HepG2 (cell line): ENCODE measurements around the gene DOC2A. TPM values are rescaled to one million over a fixed set of nuclear protein-coding genes. Genes with fewer than 3 reads are reported as not detected.

Experiments used
- BRCA1 ChIP-seq: sonication (generic); formaldehyde crosslinking; IDR thresholded peaks from 2 replicates; pipeline ENCODE4 v1.4.0; 2020; ENCODE audit warnings: missing genetic modification reagents
- CC2D1A ChIP-seq: sonication (generic); formaldehyde crosslinking; IDR thresholded peaks from 2 replicates; pipeline ENCODE4 v1.8.1; 2023; ENCODE audit warnings: mild to moderate bottlenecking, missing genetic modification reagents
- FOXO1 ChIP-seq: sonication (generic); formaldehyde crosslinking; IDR thresholded peaks from 2 replicates; pipeline ENCODE4 v1.4.0; 2020; ENCODE audit warnings: missing genetic modification reagents
- HOXA9 ChIP-seq: sonication (generic); formaldehyde crosslinking; IDR thresholded peaks from 2 replicates; pipeline ENCODE4 v1.8.1; 2022; ENCODE audit warnings: missing genetic modification reagents, mild to moderate bottlenecking, moderate library complexity, borderline replicate concordance
- IRX3 ChIP-seq: sonication (generic); formaldehyde crosslinking; IDR thresholded peaks from 2 replicates; pipeline ENCODE4 v1.8.1; 2023; ENCODE audit warnings: mild to moderate bottlenecking, low read depth, missing genetic modification reagents, borderline replicate concordance
- MATR3 ChIP-seq: sonication (generic); formaldehyde crosslinking; IDR thresholded peaks from 2 replicates; pipeline ENCODE4 v1.4.0; 2020; ENCODE audit warnings: missing genetic modification reagents
- MEIS2 ChIP-seq: sonication (generic); formaldehyde crosslinking; IDR thresholded peaks from 2 replicates; pipeline ENCODE4 v1.9.0; 2021; ENCODE audit warnings: mild to moderate bottlenecking, missing genetic modification reagents
- NBN ChIP-seq: fragments of 450-650 bp; conservative IDR thresholded peaks from 2 replicates; pipeline ENCODE4 v1.6.1; 2017
- PATZ1 ChIP-seq: sonication (generic); formaldehyde crosslinking; IDR thresholded peaks from 2 replicates; pipeline ENCODE4 v1.4.0; 2020; ENCODE audit warnings: missing genetic modification reagents
- PLSCR1 ChIP-seq: sonication (generic); formaldehyde crosslinking; IDR thresholded peaks from 2 replicates; pipeline ENCODE4 v1.5.0; 2020; ENCODE audit warnings: missing genetic modification reagents, mild to moderate bottlenecking, borderline replicate concordance
- PRDM4 ChIP-seq: sonication (generic); formaldehyde crosslinking; IDR thresholded peaks from 2 replicates; pipeline ENCODE4 v1.9.0; 2021; ENCODE audit warnings: missing genetic modification reagents, borderline replicate concordance
- SPEN ChIP-seq: sonication (generic); formaldehyde crosslinking; IDR thresholded peaks from 2 replicates; pipeline ENCODE4 v1.5.1; 2020; ENCODE audit warnings: low read depth, mild to moderate bottlenecking, missing genetic modification reagents
- TAF1 ChIP-seq: sonication (generic); formaldehyde crosslinking; IDR thresholded peaks from 2 replicates; pipeline ENCODE4 v1.4.0; 2020; ENCODE audit warnings: missing genetic modification reagents
- ZNF333 ChIP-seq: sonication (generic); formaldehyde crosslinking; IDR thresholded peaks from 2 replicates; pipeline ENCODE4 v1.4.0; 2020; ENCODE audit warnings: mild to moderate bottlenecking, missing genetic modification reagents, borderline replicate concordance
- ZNF570 ChIP-seq: sonication (generic); formaldehyde crosslinking; IDR thresholded peaks from 2 replicates; pipeline ENCODE4 v1.4.0; 2020; ENCODE audit warnings: mild to moderate bottlenecking, missing genetic modification reagents, borderline replicate concordance
- ZNF703 ChIP-seq: sonication (generic); formaldehyde crosslinking; IDR thresholded peaks from 2 replicates; pipeline ENCODE4 v1.5.1; 2020; ENCODE audit warnings: missing genetic modification reagents, mild to moderate bottlenecking, moderate library complexity, borderline replicate concordance
- polyA plus RNA-seq, 8 experiments: library from polyadenylated mRNA; depleted of rRNA in 3 of 8; stranded (reverse) in 7 of 8; unstranded in 1 of 8; fragments of >200 nt; fragmentation: Illumina TruSeq in 4 of 8; extraction: Trizol in 4 of 8; gene quantifications; 2 replicates each; pipeline versions ENCODE4 v1.2.1 to v1.2.3, GENCODE V29; 2011 to 2016; ENCODE audit warnings: low read depth in 4 of 8, missing spikeins in 1 of 8, mixed read lengths in 1 of 8; ENCODE audit not compliant: insufficient read depth in 1 of 8
- total RNA-seq, 5 experiments: library from RNA; depleted of rRNA; stranded (reverse); fragments of >200 nt; fragmentation: Illumina TruSeq; extraction: Trizol; gene quantifications; 2 replicates each; pipeline ENCODE4 v1.2.3, GENCODE V29; 2016; ENCODE audit warnings: low read depth in 1 of 5
- TF ChIP-seq, protein P1 (sequence below): sonication (generic); formaldehyde crosslinking; IDR thresholded peaks from 2 replicates; pipeline ENCODE4 v1.5.1; 2020; ENCODE audit warnings: missing genetic modification reagents, mild to moderate bottlenecking, borderline replicate concordance
- TF ChIP-seq, protein P2 (sequence below): sonication (generic); formaldehyde crosslinking; IDR thresholded peaks from 2 replicates; pipeline ENCODE4 v1.4.0; 2020; ENCODE audit warnings: low read depth, missing genetic modification reagents

The DOC2A gene
- total and polyA plus RNA-seq, 2 of the 13 experiments (the other 11 are each of a cell fraction or from before 2014, with no cell fraction given), result 0.15 to 0.55 TPM

- TF ChIP-seq FOXO1 (CRISPR knock-in tag), result no peak
- no peak for TF ChIP-seq PRDM4
- TF ChIP-seq, protein P1, sequence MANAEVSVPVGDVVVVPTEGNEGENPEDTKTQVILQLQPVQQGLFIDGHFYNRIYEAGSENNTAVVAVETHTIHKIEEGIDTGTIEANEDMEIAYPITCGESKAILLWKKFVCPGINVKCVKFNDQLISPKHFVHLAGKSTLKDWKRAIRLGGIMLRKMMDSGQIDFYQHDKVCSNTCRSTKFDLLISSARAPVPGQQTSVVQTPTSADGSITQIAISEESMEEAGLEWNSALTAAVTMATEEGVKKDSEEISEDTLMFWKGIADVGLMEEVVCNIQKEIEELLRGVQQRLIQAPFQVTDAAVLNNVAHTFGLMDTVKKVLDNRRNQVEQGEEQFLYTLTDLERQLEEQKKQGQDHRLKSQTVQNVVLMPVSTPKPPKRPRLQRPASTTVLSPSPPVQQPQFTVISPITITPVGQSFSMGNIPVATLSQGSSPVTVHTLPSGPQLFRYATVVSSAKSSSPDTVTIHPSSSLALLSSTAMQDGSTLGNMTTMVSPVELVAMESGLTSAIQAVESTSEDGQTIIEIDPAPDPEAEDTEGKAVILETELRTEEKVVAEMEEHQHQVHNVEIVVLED (CRISPR knock-in tag), result no peak
- TF ChIP-seq MEIS2, result 0 out of 2 replicates have a peak, but pooled peaks have one; percentile 59
- no peak; the same call in none of the 2 replicates for TF ChIP-seq SPEN (CRISPR knock-in tag)
- peak; percentile 84 for TF ChIP-seq BRCA1 (CRISPR knock-in tag)
- TF ChIP-seq IRX3, result peak; percentile 33; the same call in 1 of the 2 replicates
- TF ChIP-seq TAF1 (CRISPR knock-in tag), result no peak
- TF ChIP-seq PLSCR1 (CRISPR knock-in tag), result 0 out of 2 replicates have a peak, but pooled peaks have one; percentile 94
- TF ChIP-seq ZNF570 (CRISPR knock-in tag), result no peak
- no peak for TF ChIP-seq MATR3 (CRISPR knock-in tag)
- TF ChIP-seq HOXA9, result 0 out of 2 replicates have a peak, but pooled peaks have one; percentile 20
- no peak; the same call in 1 of the 2 replicates for TF ChIP-seq ZNF703 (CRISPR knock-in tag)
- no peak for TF ChIP-seq NBN
- TF ChIP-seq PATZ1 (CRISPR knock-in tag), result peak; percentile 16; the same call in 1 of the 2 replicates
- TF ChIP-seq, protein P2, sequence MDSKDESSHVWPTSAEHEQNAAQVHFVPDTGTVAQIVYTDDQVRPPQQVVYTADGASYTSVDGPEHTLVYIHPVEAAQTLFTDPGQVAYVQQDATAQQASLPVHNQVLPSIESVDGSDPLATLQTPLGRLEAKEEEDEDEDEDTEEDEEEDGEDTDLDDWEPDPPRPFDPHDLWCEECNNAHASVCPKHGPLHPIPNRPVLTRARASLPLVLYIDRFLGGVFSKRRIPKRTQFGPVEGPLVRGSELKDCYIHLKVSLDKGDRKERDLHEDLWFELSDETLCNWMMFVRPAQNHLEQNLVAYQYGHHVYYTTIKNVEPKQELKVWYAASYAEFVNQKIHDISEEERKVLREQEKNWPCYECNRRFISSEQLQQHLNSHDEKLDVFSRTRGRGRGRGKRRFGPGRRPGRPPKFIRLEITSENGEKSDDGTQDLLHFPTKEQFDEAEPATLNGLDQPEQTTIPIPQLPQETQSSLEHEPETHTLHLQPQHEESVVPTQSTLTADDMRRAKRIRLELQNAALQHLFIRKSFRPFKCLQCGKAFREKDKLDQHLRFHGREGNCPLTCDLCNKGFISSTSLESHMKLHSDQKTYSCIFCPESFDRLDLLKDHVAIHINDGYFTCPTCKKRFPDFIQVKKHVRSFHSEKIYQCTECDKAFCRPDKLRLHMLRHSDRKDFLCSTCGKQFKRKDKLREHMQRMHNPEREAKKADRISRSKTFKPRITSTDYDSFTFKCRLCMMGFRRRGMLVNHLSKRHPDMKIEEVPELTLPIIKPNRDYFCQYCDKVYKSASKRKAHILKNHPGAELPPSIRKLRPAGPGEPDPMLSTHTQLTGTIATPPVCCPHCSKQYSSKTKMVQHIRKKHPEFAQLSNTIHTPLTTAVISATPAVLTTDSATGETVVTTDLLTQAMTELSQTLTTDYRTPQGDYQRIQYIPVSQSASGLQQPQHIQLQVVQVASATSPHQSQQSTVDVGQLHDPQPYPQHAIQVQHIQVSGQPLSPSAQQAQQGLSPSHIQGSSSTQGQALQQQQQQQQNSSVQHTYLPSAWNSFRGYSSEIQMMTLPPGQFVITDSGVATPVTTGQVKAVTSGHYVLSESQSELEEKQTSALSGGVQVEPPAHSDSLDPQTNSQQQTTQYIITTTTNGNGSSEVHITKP (CRISPR knock-in tag), result no peak
- no peak for TF ChIP-seq CC2D1A (CRISPR knock-in tag)
- no peak; the same call in 1 of the 2 replicates for TF ChIP-seq ZNF333 (CRISPR knock-in tag)
These were observed 15.4 kb downstream of the DOC2A start, which contains the start of gene HIRIP3 (continued) for GRCh38 chr16:29995324-29995910.
